Posterior vena cava (tissue), 2 donors: ENCODE results near the gene LRBA. TPM values are rescaled to one million over a fixed set of nuclear protein-coding genes. Genes with fewer than 3 reads are reported as not detected.

Experiments used
- DNase-seq: peaks from one replicate; pipeline ENCODE4 v3.0.0-alpha.2; 2020; ENCODE audit warnings: low spot score
- intact Hi-C, 2 donors: fragments of 100-400 bp; cut with DNase I; formaldehyde crosslinking; loops; one replicate each; pipeline versions ENCODE4 v1.14.1 to v1.14.2; 2022 to 2023
- total RNA-seq, 2 donors: library from RNA; stranded (reverse); fragmentation: NEBNext Ultra II Directional; extraction: Animal tissue kit (Norgen Biotek cat#: 25700); gene quantifications; one replicate each; pipeline ENCODE4 v1.2.1, GENCODE V29; 2021
- donor health status: DM: yes; HTN: yes; CAD: no.
- donor health status: DM: yes; HTN: yes; CAD: no.

Gene LRBA
- total RNA-seq, 2 donors from 2014 or later = 21.0 to 23.0 TPM

GRCh38 chr4:150238591-150238990 lies 776.5 kb downstream of the LRBA start:
- intact Hi-C loops = no loop called here
- no peak for DNase-seq

- no peak for DNase-seq
- intact Hi-C loops = no loop called here
These were observed 777.8 kb downstream of the LRBA start for GRCh38 chr4:150237110-150237872.

- no peak for DNase-seq
- intact Hi-C loops = no loop called here
These were observed 778.5 kb downstream of the LRBA start for GRCh38 chr4:150236626-150237025.

GRCh38 chr4:150235808-150236271 lies 779.2 kb downstream of the LRBA start:
- DNase-seq = no peak
- intact Hi-C loops = no loop called here

- intact Hi-C loops = no loop called here
- no peak for DNase-seq
These were observed 779.8 kb downstream of the LRBA start for GRCh38 chr4:150235317-150235716.

- DNase-seq = no peak
- intact Hi-C loops = no loop called here
These were observed 780.8 kb downstream of the LRBA start for GRCh38 chr4:150234246-150234645.

GRCh38 chr4:150232029-150232428 lies 783.1 kb downstream of the LRBA start:
- DNase-seq = no peak
- intact Hi-C loops = no loop called here

- intact Hi-C loops = no loop called here
- DNase-seq = no peak
These were observed 783.8 kb downstream of the LRBA start for GRCh38 chr4:150231107-150231770.

- intact Hi-C loops = no loop called here
- no peak for DNase-seq
These were observed 784.5 kb downstream of the LRBA start for GRCh38 chr4:150230561-150230960.

GRCh38 chr4:150229520-150229919 lies 785.6 kb downstream of the LRBA start:
- intact Hi-C loops = no loop called here
- no peak for DNase-seq

GRCh38 chr4:150224896-150225591 lies 790.0 kb downstream of the LRBA start:
- no peak for DNase-seq
- intact Hi-C loops = no loop called here

GRCh38 chr4:150219841-150220240 lies 795.2 kb downstream of the LRBA start:
- no peak for DNase-seq
- intact Hi-C loops = loop anchor here in 1 of 2 donors (10.0 kb wide), 1 partner anchor 145 kb away; the partner anchor contains the start of gene DCLK2

- no peak for DNase-seq
- intact Hi-C loops = loop anchor here in 1 of 2 donors (10.0 kb wide), 1 partner anchor 144 kb away; the partner anchor contains the start of gene DCLK2
These were observed 796.6 kb downstream of the LRBA start for GRCh38 chr4:150218447-150218846.

GRCh38 chr4:150217808-150218207 lies 797.3 kb downstream of the LRBA start:
- DNase-seq = no peak
- intact Hi-C loops = loop anchor here in 1 of 2 donors (10.0 kb wide), 1 partner anchor 143 kb away; the partner anchor contains the start of gene DCLK2

- intact Hi-C loops = loop anchor here in 1 of 2 donors (10.0 kb wide), 1 partner anchor 142 kb away; the partner anchor contains the start of gene DCLK2
- no peak for DNase-seq
These were observed 797.9 kb downstream of the LRBA start for GRCh38 chr4:150217192-150217591.

- intact Hi-C loops = loop anchor here in 1 of 2 donors (10.0 kb wide), 1 partner anchor 142 kb away; the partner anchor contains the start of gene DCLK2
These were observed 798.4 kb downstream of the LRBA start for GRCh38 chr4:150216726-150217125.

GRCh38 chr4:150215601-150216000 lies 799.5 kb downstream of the LRBA start:
- no peak for DNase-seq
- intact Hi-C loops = loop anchor here in 1 of 2 donors (10.0 kb wide), 1 partner anchor 141 kb away; the partner anchor contains the start of gene DCLK2

More at GRCh38 chr4:150216726-150217125, 798.4 kb downstream of the LRBA start:
- no peak for DNase-seq
